Uterus (tissue), 4 donors: ENCODE data around the gene PLPPR3. TPM values are rescaled to one million over a fixed set of nuclear protein-coding genes. Genes with fewer than 3 reads are reported as not detected.

Experiments
- DNase-seq, 2 donors: peaks; one replicate each; pipeline ENCODE4 v3.0.0-alpha.2; 2019 to 2020
- H3K27ac ChIP-seq, 2 donors: fragments of 200-600 bp; sonication (generic); 1 replicate in 1 of 2; 2 replicates in 1 of 2; pipeline ENCODE4 v1.5.1; 2016 to 2018
- H3K27me3 ChIP-seq, 2 donors: fragments of 200-600 bp; sonication (generic); one replicate each; pipeline ENCODE4 v1.5.1; 2018 to 2019; ENCODE audit warnings: control low read depth in 1 of 2
- H3K36me3 ChIP-seq, 2 donors: fragments of 200-600 bp; sonication (generic); one replicate each; pipeline ENCODE4 v1.5.1; 2019; ENCODE audit warnings: control low read depth in 1 of 2
- H3K4me1 ChIP-seq, 2 donors: fragments of 200-600 bp; sonication (generic); one replicate each; pipeline ENCODE4 v1.5.1; 2018 to 2019; ENCODE audit warnings: control low read depth in 1 of 2
- H3K4me3 ChIP-seq, 2 donors: fragments of 200-600 bp; sonication (generic); 1 replicate in 1 of 2; 2 replicates in 1 of 2; pipeline ENCODE4 v1.5.1; 2018 to 2019; ENCODE audit warnings: mild to moderate bottlenecking in 1 of 2
- H3K9me3 ChIP-seq, 2 donors: fragments of 200-600 bp; sonication (generic); one replicate each; pipeline ENCODE4 v1.5.1; 2019; ENCODE audit warnings: control low read depth in 1 of 2
- POLR2A ChIP-seq, 2 donors: fragments of 450-650 bp; IDR thresholded peaks; one replicate each; pipeline ENCODE4 v1.6.1; 2016; ENCODE audit warnings: antibody characterized with exemption in 2 of 2, mild to moderate bottlenecking in 1 of 2, moderate library complexity in 1 of 2
- intact Hi-C: fragments of 100-400 bp; cut with DNase I; formaldehyde crosslinking; loops from one replicate; pipeline ENCODE4 v1.15.1; 2023; ENCODE audit warnings: low total_unique reads
- total RNA-seq, 4 donors: library from RNA; depleted of rRNA in 3 of 4; stranded (reverse); fragments of >200 nt in 3 of 4; gene quantifications; one replicate each; pipeline versions ENCODE4 v1.1.0 to v1.2.4, GENCODE V29; 2014 to 2023
- TF ChIP-seq, protein P1 (sequence below), 4 experiments: fragments of 200-600 bp in 2 of 4; fragments of 450-650 bp in 2 of 4; sonication (generic) in 2 of 4; IDR thresholded peaks; one replicate each; pipeline ENCODE4 v1.5.1; 2016 to 2019; ENCODE audit warnings: antibody characterized with exemption in 4 of 4, mild to moderate bottlenecking in 2 of 4, moderate library complexity in 1 of 4
- donor health status: DM: yes; HTN: yes; CAD: no.

The PLPPR3 gene
- total RNA-seq, 4 donors from 2014 or later: 3.4 TPM; not detected in 3

DNA sequence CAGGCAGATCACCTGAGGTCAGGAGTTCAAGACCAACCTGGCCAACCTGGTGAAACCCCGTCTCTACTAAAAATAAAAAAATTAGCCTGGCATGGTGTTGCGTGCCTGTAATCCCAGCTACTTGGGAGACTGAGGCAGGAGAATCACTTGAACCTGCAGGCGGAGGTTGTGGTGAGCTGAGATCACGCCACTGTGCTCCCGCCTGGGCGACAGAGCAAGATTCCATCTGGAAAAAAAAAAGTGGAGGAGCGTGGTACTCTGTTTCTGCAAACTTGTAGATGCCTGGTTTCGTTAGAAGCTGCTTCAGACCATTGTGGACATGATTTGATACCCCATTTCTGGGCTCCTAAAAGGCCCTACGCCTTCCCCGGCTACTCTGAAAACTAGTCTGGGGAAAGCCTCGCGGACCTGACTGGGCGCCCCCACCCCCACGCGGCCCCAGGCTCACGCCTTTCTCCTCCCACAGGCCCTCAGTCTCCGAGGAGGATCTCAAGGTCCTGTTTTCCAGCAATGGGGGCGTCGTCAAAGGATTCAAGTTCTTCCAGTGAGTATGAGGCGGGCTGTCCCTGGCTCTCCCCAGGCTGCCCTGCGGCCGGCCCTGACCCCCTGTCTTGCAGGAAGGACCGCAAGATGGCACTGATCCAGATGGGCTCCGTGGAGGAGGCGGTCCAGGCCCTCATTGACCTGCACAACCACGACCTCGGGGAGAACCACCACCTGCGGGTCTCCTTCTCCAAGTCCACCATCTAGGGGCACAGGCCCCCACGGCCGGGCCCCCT lies 11.5 kb downstream of the PLPPR3 start:
- H3K36me3 ChIP-seq: no peaks in the 10 kb centered on the region
- DNase-seq: no peak

DNA sequence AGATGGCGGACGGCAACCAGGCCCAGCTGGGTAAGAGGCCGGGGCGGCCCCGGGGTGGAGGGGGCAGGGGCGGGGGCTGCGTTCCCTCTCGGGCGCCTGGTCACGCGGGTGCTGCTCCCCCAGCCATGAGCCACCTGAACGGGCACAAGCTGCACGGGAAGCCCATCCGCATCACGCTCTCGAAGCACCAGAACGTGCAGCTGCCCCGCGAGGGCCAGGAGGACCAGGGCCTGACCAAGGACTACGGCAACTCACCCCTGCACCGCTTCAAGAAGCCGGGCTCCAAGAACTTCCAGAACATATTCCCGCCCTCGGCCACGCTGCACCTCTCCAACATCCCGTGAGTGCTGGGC lies 13.4 kb downstream of the PLPPR3 start:
- TF ChIP-seq, protein P1, sequence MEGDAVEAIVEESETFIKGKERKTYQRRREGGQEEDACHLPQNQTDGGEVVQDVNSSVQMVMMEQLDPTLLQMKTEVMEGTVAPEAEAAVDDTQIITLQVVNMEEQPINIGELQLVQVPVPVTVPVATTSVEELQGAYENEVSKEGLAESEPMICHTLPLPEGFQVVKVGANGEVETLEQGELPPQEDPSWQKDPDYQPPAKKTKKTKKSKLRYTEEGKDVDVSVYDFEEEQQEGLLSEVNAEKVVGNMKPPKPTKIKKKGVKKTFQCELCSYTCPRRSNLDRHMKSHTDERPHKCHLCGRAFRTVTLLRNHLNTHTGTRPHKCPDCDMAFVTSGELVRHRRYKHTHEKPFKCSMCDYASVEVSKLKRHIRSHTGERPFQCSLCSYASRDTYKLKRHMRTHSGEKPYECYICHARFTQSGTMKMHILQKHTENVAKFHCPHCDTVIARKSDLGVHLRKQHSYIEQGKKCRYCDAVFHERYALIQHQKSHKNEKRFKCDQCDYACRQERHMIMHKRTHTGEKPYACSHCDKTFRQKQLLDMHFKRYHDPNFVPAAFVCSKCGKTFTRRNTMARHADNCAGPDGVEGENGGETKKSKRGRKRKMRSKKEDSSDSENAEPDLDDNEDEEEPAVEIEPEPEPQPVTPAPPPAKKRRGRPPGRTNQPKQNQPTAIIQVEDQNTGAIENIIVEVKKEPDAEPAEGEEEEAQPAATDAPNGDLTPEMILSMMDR (IDR thresholded peaks at IDR 0.05): no peak
- Histone ChIP-seq H3K9me3 (no peaks in the 10 kb centered on the region), H3K36me3 (no peaks in the 10 kb centered on the region), H3K27ac (no peak overlapping the region), H3K27me3 (no peaks in the 10 kb centered on the region), H3K4me1 (no peaks in the 10 kb centered on the region), H3K4me3 (no peak overlapping the region)
- intact Hi-C loops: no loop called here
- no peak for DNase-seq

More for the DNA sequence above, 11.5 kb downstream of the PLPPR3 start:
- intact Hi-C loops: no loop called here
- Histone ChIP-seq H3K27me3 (no peaks in the 10 kb centered on the region), H3K9me3 (no peaks in the 10 kb centered on the region), H3K4me3 (no peak overlapping the region), H3K27ac (no peak overlapping the region), H3K4me1 (no peaks in the 10 kb centered on the region)
- no peak for TF ChIP-seq POLR2A (IDR thresholded peaks at IDR 0.05)
- TF ChIP-seq, protein P1 (IDR thresholded peaks at IDR 0.05): no peak

DNA sequence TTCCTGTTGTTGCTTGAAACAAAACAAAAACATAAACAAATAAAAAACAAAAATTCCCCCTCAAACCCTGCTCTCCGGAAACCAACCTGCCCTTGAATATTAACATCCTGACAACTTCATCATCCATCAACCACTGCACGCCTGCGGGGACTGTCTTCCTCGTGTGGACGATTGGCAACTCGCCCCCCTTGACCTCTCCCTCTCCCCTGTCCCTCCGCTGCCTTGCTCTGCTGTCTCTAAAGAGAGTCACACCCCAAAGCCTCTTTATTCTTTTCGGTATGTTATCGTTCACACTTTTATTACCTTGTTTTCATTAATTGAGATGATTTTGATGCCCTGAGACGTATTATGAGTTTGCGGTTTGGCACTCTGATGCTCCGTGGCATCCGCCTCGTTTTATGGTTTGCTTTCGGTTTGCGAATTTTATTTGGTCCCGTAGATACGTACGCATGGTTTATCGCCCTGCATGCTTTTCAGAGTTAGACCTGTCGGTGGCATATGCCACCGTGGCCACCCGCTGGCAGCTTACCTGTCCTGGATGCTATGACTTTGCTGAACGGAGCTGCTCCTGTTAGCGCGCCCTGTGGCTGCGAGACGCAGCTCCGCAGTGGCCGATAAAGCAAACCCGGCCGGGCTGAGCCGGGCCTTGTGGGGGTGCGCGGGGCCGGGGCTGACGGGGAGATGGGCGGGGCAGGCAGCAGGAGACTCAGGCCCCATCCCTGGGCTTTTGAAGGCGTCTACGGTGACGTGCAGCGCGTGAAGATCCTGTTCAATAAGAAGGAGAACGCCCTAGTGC lies 13.9 kb downstream of the PLPPR3 start:
- intact Hi-C loops: no loop called here
- Histone ChIP-seq H3K4me1 (peaks cover 1 to 4% of the 10 kb centered on the region in 2 donors), H3K4me3 (no peak overlapping the region), H3K36me3 (no peaks in the 10 kb centered on the region), H3K9me3 (no peaks in the 10 kb centered on the region), H3K27ac (no peak overlapping the region), H3K27me3 (no peaks in the 10 kb centered on the region)
- DNase-seq: no peak
- TF ChIP-seq POLR2A (IDR thresholded peaks at IDR 0.05): no peak
- TF ChIP-seq, protein P1 (IDR thresholded peaks at IDR 0.05): no peak

DNA sequence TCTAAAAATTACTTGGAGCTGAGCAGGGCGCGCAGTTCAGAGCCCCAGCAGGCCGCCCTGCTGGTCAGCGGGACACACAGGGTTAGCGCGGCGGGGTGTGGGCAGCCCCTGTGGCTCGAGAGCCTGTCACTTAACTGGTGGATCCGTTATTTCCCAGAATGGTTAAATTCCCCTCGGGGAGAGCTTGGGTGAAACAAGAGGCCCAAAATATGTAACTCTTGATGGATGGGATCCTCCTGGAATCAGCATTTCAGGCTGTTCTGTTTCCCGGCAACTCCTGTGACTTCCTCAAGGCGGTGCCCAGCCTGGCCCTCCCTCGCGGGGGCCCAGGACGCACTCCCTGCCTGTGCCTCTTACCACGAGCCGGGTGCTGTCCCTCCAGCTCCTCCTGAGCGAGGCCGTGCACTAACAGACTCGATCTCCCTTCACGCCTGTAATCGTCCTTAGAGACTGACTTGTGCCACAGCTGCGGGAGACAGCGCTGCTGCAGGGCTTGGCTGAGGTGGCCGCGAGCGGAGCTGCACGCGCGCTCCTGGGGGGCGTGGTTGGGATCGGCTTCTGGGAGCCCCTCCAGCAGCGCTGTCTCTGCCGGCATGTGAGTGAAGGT lies 14.8 kb downstream of the PLPPR3 start:
- H3K9me3 ChIP-seq: no peaks in the 10 kb centered on the region
- H3K36me3 ChIP-seq: no peaks in the 10 kb centered on the region
- DNase-seq: no peak
- H3K4me1 ChIP-seq: peaks cover 7 to 12% of the 10 kb centered on the region in 2 donors
- H3K27ac ChIP-seq: no peak overlapping the region
- H3K27me3 ChIP-seq: no peaks in the 10 kb centered on the region
- H3K4me3 ChIP-seq: no peak overlapping the region
- intact Hi-C loops: no loop called here
- no peak for TF ChIP-seq POLR2A (IDR thresholded peaks at IDR 0.05)
- TF ChIP-seq, protein P1 (IDR thresholded peaks at IDR 0.05): no peak
